SK-N-SH treated with all-trans-retinoic acid at 6 μM for 48 hours (cell line): ENCODE measurements around the gene LRATD1.
A peak's percentile ranks its signal among the peaks of the same experiment; 100 is the strongest.

Source experiments
- ATAC-seq: fragments of 200-7000 bp; cut with Tn5 transposase; 3 replicates; pipeline ENCODE4 v1.9.1; 2020; ENCODE audit warnings: mild to moderate bottlenecking, moderate library complexity
- BACH2 ChIP-seq: fragments of 250-450 bp; sonication (Bioruptor Pico); IDR thresholded peaks from 2 replicates; pipeline ENCODE4 v1.9.0; 2021; ENCODE audit warnings: mild to moderate bottlenecking, borderline replicate concordance
- CSDC2 ChIP-seq: fragments of 250-450 bp; sonication (Bioruptor Pico); IDR thresholded peaks from 2 replicates; pipeline ENCODE4 v1.5.0; 2020; ENCODE audit warnings: mild to moderate bottlenecking, moderate library complexity
- ESRRG ChIP-seq: fragments of 250-450 bp; sonication (Bioruptor Pico); IDR thresholded peaks from 2 replicates; pipeline ENCODE4 v1.6.1; 2021; ENCODE audit warnings: mild to moderate bottlenecking
- GLIS3 ChIP-seq: fragments of 250-450 bp; sonication (Bioruptor Pico); IDR thresholded peaks from 2 replicates; pipeline ENCODE4 v1.5.0; 2020; ENCODE audit warnings: mild to moderate bottlenecking, moderate library complexity
- OSR1 ChIP-seq: fragments of 250-450 bp; sonication (Bioruptor Pico); IDR thresholded peaks from 2 replicates; pipeline ENCODE4 v1.8.0; 2022; ENCODE audit warnings: moderate library complexity, mild to moderate bottlenecking, inconsistent platforms
- RARB ChIP-seq: fragments of 250-450 bp; sonication (Bioruptor Pico); IDR thresholded peaks from 2 replicates; pipeline ENCODE4 v1.8.0; 2021; ENCODE audit warnings: mild to moderate bottlenecking, moderate library complexity
- SNAI2 ChIP-seq: fragments of 250-450 bp; sonication (Bioruptor Pico); IDR thresholded peaks from 2 replicates; pipeline ENCODE4 v1.5.0; 2020; ENCODE audit warnings: mild to moderate bottlenecking, moderate library complexity
- TCF4 ChIP-seq: fragments of 250-450 bp; sonication (Bioruptor Pico); IDR thresholded peaks from 2 replicates; pipeline ENCODE4 v1.8.0; 2021; ENCODE audit warnings: mild to moderate bottlenecking, moderate library complexity, borderline replicate concordance
- TOX ChIP-seq: fragments of 250-450 bp; sonication (Bioruptor Pico); IDR thresholded peaks from 2 replicates; pipeline ENCODE4 v1.8.0; 2021; ENCODE audit warnings: mild to moderate bottlenecking, moderate library complexity, borderline replicate concordance
- ZC3H10 ChIP-seq: fragments of 250-450 bp; sonication (Bioruptor Pico); IDR thresholded peaks from 2 replicates; pipeline ENCODE4 v1.5.1; 2021; ENCODE audit warnings: mild to moderate bottlenecking, moderate library complexity
- ZFP30 ChIP-seq: fragments of 450-650 bp; formaldehyde crosslinking; IDR thresholded peaks from 2 replicates; pipeline ENCODE4 v1.5.0; 2022; ENCODE audit warnings: mild to moderate bottlenecking, moderate library complexity
- ZNF565 ChIP-seq: fragments of 450-650 bp; formaldehyde crosslinking; conservative IDR thresholded peaks from 2 replicates; pipeline ENCODE4 v1.5.0; 2020; ENCODE audit warnings: low read depth, mild to moderate bottlenecking, moderate library complexity
- ZNF70 ChIP-seq: fragments of 450-650 bp; formaldehyde crosslinking; IDR thresholded peaks from 2 replicates; pipeline ENCODE4 v1.5.0; 2020; ENCODE audit warnings: mild to moderate bottlenecking, moderate library complexity
- ZNF8 ChIP-seq: fragments of 450-650 bp; formaldehyde crosslinking; IDR thresholded peaks from 2 replicates; pipeline ENCODE4 v1.5.0; 2020; ENCODE audit warnings: mild to moderate bottlenecking, moderate library complexity
- TF ChIP-seq, protein P1 (sequence below): fragments of 250-450 bp; sonication (Bioruptor Pico); IDR thresholded peaks from 2 replicates; pipeline ENCODE4 v1.5.1; 2020; ENCODE audit warnings: low read depth, mild to moderate bottlenecking, moderate library complexity
- TF ChIP-seq, protein P2 (sequence below): fragments of 250-450 bp; sonication (Bioruptor Pico); IDR thresholded peaks from 2 replicates; pipeline ENCODE4 v1.5.1; 2021; ENCODE audit warnings: mild to moderate bottlenecking, moderate library complexity
- TF ChIP-seq, protein P3 (sequence below): fragments of 250-450 bp; sonication (Bioruptor Pico); IDR thresholded peaks from 2 replicates; pipeline ENCODE4 v1.8.0; 2021; ENCODE audit warnings: low read depth, mild to moderate bottlenecking, moderate library complexity, borderline replicate concordance
- TF ChIP-seq, protein P4 (sequence below): fragments of 250-450 bp; sonication (Bioruptor Pico); IDR thresholded peaks from 2 replicates; pipeline ENCODE4 v1.5.0; 2020; ENCODE audit warnings: mild to moderate bottlenecking, moderate library complexity
- TF ChIP-seq, protein P5 (sequence below): fragments of 250-450 bp; sonication (Bioruptor Pico); IDR thresholded peaks from 2 replicates; pipeline ENCODE4 v1.8.0; 2020; ENCODE audit warnings: mild to moderate bottlenecking, moderate library complexity, borderline replicate concordance

The LRATD1 gene, protein sequence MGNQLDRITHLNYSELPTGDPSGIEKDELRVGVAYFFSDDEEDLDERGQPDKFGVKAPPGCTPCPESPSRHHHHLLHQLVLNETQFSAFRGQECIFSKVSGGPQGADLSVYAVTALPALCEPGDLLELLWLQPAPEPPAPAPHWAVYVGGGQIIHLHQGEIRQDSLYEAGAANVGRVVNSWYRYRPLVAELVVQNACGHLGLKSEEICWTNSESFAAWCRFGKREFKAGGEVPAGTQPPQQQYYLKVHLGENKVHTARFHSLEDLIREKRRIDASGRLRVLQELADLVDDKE

DNA sequence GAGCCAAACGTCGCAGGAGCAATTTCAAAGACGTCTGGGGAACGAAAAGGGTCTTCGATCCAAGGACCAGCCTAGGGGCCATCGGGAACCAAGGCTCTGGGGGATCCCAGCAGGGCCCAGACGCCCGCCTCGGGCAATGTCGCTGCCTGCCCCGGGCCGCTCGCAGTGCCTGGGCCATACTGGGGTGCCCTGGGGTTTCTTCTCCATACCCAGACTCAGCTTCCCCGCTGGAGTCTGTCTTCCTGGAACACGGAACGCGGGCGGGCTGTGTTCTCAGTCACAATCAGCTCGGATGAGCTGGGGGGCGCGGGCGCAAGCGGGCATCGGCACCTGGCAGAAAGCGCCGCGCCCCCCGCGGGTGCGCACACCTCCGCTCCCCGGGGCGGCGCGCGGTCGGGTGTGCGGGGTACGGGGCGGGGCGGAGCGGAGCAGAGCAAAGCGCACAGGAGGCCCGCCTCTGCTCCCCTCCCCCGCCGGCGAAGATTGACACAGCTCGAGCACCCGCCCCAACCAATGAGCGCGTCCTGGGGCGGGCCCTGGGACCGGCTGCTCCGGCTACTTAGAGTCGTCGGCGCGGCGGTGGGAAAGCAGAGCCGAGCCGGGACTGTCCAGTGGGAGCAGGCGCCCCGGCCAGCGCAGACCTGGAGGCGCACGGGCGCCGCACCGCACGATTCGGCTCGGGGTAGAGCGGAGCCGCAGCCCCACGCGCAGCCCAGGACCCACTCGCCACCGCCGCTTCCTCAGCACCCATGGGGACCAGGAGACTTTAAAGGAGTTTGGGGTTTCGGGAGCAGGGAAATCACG, at the start of gene LRATD1:
LRATD1 (plus strand) TSS at position 585 of the 804 bp plus-strand sequence. CDS start 1,263 bp downstream, outside the sequence.
- TF ChIP-seq SNAI2 (CRISPR knock-in tag) (no peak), RARB (CRISPR knock-in tag) (no peak), GLIS3 (CRISPR knock-in tag) (no peak), ZNF565 (no peak), BACH2 (CRISPR knock-in tag) (no peak), CSDC2 (CRISPR knock-in tag) (no peak), OSR1 (CRISPR knock-in tag) (no peak), ZFP30 (CRISPR knock-in tag) (no peak), ZNF8 (no peak; the same call in 1 of the 2 replicates), ZNF70 (CRISPR knock-in tag) (no peak), TCF4 (no peak), ESRRG (CRISPR knock-in tag) (no peak), TOX (CRISPR knock-in tag) (no peak)
- TF ChIP-seq, protein P1, sequence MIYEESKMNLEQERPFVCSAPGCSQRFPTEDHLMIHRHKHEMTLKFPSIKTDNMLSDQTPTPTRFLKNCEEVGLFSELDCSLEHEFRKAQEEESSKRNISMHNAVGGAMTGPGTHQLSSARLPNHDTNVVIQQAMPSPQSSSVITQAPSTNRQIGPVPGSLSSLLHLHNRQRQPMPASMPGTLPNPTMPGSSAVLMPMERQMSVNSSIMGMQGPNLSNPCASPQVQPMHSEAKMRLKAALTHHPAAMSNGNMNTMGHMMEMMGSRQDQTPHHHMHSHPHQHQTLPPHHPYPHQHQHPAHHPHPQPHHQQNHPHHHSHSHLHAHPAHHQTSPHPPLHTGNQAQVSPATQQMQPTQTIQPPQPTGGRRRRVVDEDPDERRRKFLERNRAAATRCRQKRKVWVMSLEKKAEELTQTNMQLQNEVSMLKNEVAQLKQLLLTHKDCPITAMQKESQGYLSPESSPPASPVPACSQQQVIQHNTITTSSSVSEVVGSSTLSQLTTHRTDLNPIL = no peak
- TF ChIP-seq, protein P2, sequence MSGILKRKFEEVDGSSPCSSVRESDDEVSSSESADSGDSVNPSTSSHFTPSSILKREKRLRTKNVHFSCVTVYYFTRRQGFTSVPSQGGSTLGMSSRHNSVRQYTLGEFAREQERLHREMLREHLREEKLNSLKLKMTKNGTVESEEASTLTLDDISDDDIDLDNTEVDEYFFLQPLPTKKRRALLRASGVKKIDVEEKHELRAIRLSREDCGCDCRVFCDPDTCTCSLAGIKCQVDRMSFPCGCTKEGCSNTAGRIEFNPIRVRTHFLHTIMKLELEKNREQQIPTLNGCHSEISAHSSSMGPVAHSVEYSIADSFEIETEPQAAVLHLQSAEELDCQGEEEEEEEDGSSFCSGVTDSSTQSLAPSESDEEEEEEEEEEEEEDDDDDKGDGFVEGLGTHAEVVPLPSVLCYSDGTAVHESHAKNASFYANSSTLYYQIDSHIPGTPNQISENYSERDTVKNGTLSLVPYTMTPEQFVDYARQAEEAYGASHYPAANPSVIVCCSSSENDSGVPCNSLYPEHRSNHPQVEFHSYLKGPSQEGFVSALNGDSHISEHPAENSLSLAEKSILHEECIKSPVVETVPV (CRISPR knock-in tag) = no peak
- TF ChIP-seq, protein P3, sequence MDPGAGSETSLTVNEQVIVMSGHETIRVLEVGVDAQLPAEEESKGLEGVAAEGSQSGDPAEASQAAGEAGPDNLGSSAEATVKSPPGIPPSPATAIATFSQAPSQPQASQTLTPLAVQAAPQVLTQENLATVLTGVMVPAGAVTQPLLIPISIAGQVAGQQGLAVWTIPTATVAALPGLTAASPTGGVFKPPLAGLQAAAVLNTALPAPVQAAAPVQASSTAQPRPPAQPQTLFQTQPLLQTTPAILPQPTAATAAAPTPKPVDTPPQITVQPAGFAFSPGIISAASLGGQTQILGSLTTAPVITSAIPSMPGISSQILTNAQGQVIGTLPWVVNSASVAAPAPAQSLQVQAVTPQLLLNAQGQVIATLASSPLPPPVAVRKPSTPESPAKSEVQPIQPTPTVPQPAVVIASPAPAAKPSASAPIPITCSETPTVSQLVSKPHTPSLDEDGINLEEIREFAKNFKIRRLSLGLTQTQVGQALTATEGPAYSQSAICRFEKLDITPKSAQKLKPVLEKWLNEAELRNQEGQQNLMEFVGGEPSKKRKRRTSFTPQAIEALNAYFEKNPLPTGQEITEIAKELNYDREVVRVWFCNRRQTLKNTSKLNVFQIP (CRISPR knock-in tag) = no peak
- TF ChIP-seq, protein P4, sequence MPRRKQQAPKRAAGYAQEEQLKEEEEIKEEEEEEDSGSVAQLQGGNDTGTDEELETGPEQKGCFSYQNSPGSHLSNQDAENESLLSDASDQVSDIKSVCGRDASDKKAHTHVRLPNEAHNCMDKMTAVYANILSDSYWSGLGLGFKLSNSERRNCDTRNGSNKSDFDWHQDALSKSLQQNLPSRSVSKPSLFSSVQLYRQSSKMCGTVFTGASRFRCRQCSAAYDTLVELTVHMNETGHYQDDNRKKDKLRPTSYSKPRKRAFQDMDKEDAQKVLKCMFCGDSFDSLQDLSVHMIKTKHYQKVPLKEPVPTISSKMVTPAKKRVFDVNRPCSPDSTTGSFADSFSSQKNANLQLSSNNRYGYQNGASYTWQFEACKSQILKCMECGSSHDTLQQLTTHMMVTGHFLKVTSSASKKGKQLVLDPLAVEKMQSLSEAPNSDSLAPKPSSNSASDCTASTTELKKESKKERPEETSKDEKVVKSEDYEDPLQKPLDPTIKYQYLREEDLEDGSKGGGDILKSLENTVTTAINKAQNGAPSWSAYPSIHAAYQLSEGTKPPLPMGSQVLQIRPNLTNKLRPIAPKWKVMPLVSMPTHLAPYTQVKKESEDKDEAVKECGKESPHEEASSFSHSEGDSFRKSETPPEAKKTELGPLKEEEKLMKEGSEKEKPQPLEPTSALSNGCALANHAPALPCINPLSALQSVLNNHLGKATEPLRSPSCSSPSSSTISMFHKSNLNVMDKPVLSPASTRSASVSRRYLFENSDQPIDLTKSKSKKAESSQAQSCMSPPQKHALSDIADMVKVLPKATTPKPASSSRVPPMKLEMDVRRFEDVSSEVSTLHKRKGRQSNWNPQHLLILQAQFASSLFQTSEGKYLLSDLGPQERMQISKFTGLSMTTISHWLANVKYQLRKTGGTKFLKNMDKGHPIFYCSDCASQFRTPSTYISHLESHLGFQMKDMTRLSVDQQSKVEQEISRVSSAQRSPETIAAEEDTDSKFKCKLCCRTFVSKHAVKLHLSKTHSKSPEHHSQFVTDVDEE (CRISPR knock-in tag) = no peak
- TF ChIP-seq, protein P5, sequence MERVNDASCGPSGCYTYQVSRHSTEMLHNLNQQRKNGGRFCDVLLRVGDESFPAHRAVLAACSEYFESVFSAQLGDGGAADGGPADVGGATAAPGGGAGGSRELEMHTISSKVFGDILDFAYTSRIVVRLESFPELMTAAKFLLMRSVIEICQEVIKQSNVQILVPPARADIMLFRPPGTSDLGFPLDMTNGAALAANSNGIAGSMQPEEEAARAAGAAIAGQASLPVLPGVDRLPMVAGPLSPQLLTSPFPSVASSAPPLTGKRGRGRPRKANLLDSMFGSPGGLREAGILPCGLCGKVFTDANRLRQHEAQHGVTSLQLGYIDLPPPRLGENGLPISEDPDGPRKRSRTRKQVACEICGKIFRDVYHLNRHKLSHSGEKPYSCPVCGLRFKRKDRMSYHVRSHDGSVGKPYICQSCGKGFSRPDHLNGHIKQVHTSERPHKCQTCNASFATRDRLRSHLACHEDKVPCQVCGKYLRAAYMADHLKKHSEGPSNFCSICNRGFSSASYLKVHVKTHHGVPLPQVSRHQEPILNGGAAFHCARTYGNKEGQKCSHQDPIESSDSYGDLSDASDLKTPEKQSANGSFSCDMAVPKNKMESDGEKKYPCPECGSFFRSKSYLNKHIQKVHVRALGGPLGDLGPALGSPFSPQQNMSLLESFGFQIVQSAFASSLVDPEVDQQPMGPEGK (CRISPR knock-in tag) = no peak
- ATAC-seq = peak; percentile 85

DNA sequence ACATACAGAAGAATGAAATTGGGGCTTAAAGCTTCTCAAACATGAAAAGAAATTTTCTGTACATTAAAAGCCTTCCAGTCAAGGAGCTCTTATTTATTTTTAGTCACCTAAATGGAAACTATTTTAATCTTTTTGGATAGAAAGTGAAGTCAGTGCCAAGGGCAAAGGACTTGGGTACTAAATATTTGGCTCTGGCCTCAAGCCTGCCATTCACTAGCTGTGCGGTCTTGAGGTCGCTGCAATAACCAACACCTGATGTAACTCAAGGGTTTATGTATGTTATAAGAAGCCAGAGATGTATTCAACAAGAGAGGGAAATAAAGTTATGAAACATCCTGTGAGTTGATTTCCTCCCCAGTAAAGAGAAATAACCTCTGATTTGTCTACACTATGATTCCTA, 49.5 kb upstream of the LRATD1 start:
- TF ChIP-seq, protein P3 (CRISPR knock-in tag) = no peak
- TF ChIP-seq OSR1 (CRISPR knock-in tag) = no peak
- no peak for TF ChIP-seq RARB (CRISPR knock-in tag)
- TF ChIP-seq GLIS3 (CRISPR knock-in tag) = no peak
- no peak for TF ChIP-seq ZNF70 (CRISPR knock-in tag)
- no peak for TF ChIP-seq ZC3H10
- TF ChIP-seq, protein P4 (CRISPR knock-in tag) = no peak
- no peak for TF ChIP-seq BACH2 (CRISPR knock-in tag)
- TF ChIP-seq, protein P2 (CRISPR knock-in tag) = no peak
- no peak for TF ChIP-seq SNAI2 (CRISPR knock-in tag)
- TF ChIP-seq ZNF565 = no peak
- TF ChIP-seq, protein P1 = no peak
- no peak for TF ChIP-seq ZFP30 (CRISPR knock-in tag)
- ATAC-seq = no peak
